GM12878 (cell line): Measurements from ENCODE around the gene SYNJ2. TPM values are rescaled to one million over a fixed set of nuclear protein-coding genes. Genes with fewer than 3 reads are reported as not detected.

ENCODE experiments used
- ATAC-seq: fragments of 200-7000 bp; cut with Tn5 transposase; 3 replicates; pipeline ENCODE4 v1.9.1; 2020; ENCODE audit warnings: mild to moderate bottlenecking, moderate library complexity
- BruUV-seq: library from RNA; stranded (reverse); fragments of 400-500 nt; replicated peaks from 2 replicates; lab custom pipeline; 2021; lab: Mats Ljungman, UMichigan
- CTCF ChIA-PET: fragments of 300-600 bp; sonication (Branson Sonifier 250); formaldehyde crosslinking; extraction: SDS; loops from one replicate; lab custom pipeline; 2021; ENCODE audit warnings: inconsistent platforms; lab: Yijun Ruan, JAX
- POLR2A ChIA-PET: fragments of 350-600 bp; formaldehyde crosslinking; extraction: SDS; loops from one replicate; lab custom pipeline; 2021; ENCODE audit warnings: inconsistent platforms; lab: Charles Lee
- RAD21 ChIA-PET: fragments of 300-600 bp; sonication (Branson Sonifier 250); formaldehyde crosslinking; loops from one replicate; lab custom pipeline; 2023; ENCODE audit warnings: antibody characterized with exemption; ENCODE audit not compliant: unreplicated experiment; lab: Charles Lee
- SMC1A ChIA-PET: fragments of 300-600 bp; sonication (Branson Sonifier 250); formaldehyde crosslinking; loops from one replicate; lab custom pipeline; 2023; ENCODE audit not compliant: unreplicated experiment, uncharacterized antibody; lab: Charles Lee
- DNase-seq: peaks from one replicate; pipeline ENCODE4 v3.0.0-alpha.2; 2011; ENCODE audit warnings: low read depth, low spot score
- FAIRE-seq: peaks from 3 replicates; lab custom pipeline; 2011; peaks lifted over from hg19 to GRCh38; lab: Jason Lieb, UNC
- H2AFZ ChIP-seq: 2 replicates; pipeline ENCODE4 v1.6.0; 2011; ENCODE audit warnings: low read depth, low read length, control low read depth; ENCODE audit not compliant: control insufficient read depth
- H3K27ac ChIP-seq: 2 replicates; pipeline ENCODE4 v1.5.1; 2011; ENCODE audit warnings: control low read depth; ENCODE audit not compliant: control insufficient read depth, insufficient read depth
- H3K27me3 ChIP-seq, 2 experiments: replicated peaks in 1 of 2; 2 replicates each; pipeline versions ENCODE4 v1.6.0 to v1.6.1; 2011; ENCODE audit warnings: low read length in 1 of 2; ENCODE audit not compliant: control insufficient read depth in 2 of 2, insufficient read depth in 2 of 2
- H3K36me3 ChIP-seq, 2 experiments: 2 replicates each; pipeline ENCODE4 v1.5.1; 2011; ENCODE audit warnings: low read length in 1 of 2; ENCODE audit not compliant: control insufficient read depth in 2 of 2, insufficient read depth in 2 of 2
- H3K4me1 ChIP-seq: 2 replicates; pipeline ENCODE4 v1.6.1; 2011; ENCODE audit warnings: mild to moderate bottlenecking, low read length, moderate library complexity, mixed read lengths; ENCODE audit not compliant: control insufficient read depth, insufficient read depth
- H3K4me2 ChIP-seq: 2 replicates; pipeline ENCODE4 v1.6.0; 2011; ENCODE audit warnings: control low read depth; ENCODE audit not compliant: control insufficient read depth, insufficient read depth
- H3K4me3 ChIP-seq: fragments of 200-600 bp; sonication (generic); 2 replicates; pipeline ENCODE4 v1.5.1; 2016
- H3K79me2 ChIP-seq: 2 replicates; pipeline ENCODE4 v1.6.0; 2011; ENCODE audit warnings: low read length; ENCODE audit not compliant: control insufficient read depth, insufficient read depth
- H3K9ac ChIP-seq: 2 replicates; pipeline ENCODE4 v1.8.0; 2011; ENCODE audit warnings: low read length, control low read depth, mixed read lengths; ENCODE audit not compliant: control insufficient read depth, insufficient read depth
- H3K9me3 ChIP-seq: replicated peaks from 3 replicates; pipeline ENCODE4 v1.5.1; 2011; ENCODE audit warnings: mild to moderate bottlenecking, low read length; ENCODE audit not compliant: control insufficient read depth, insufficient read depth
- H4K20me1 ChIP-seq: 2 replicates; pipeline ENCODE4 v1.6.0; 2011; ENCODE audit not compliant: control insufficient read depth, insufficient read depth
- CBX5 ChIP-seq: sonication (generic); IDR thresholded peaks from 2 replicates; pipeline ENCODE4 v1.6.1; 2016; ENCODE audit warnings: low read depth, moderate library complexity, mild to moderate bottlenecking, inconsistent platforms
- CEBPB ChIP-seq, 2 experiments: fragments of 150-350 bp in 1 of 2; IDR thresholded peaks; 2 replicates each; pipeline ENCODE4 v1.6.1; 2012 to 2014; ENCODE audit warnings: low read depth in 2 of 2, low read length in 2 of 2, borderline replicate concordance in 1 of 2, inconsistent platforms in 1 of 2
- CHD4 ChIP-seq: fragments of 200-600 bp; sonication (generic); IDR thresholded peaks from 2 replicates; pipeline ENCODE4 v1.6.1; 2016; ENCODE audit warnings: mild to moderate bottlenecking
- CREM ChIP-seq: IDR thresholded peaks from 2 replicates; pipeline ENCODE4 v1.6.1; 2014; ENCODE audit warnings: antibody characterized with exemption, low read depth
- E4F1 ChIP-seq: fragments of 450-650 bp; IDR thresholded peaks from 2 replicates; pipeline ENCODE4 v1.6.1; 2018; ENCODE audit warnings: borderline replicate concordance, mild to moderate bottlenecking; ENCODE audit not compliant: partially characterized antibody
- HCFC1 ChIP-seq: fragments of 150-350 bp; IDR thresholded peaks from 2 replicates; pipeline ENCODE4 v1.6.1; 2014; ENCODE audit warnings: low read length
- IRF5 ChIP-seq: fragments of 450-650 bp; IDR thresholded peaks from 2 replicates; pipeline ENCODE4 v1.6.1; 2017; ENCODE audit warnings: borderline replicate concordance
- MTA2 ChIP-seq: fragments of 450-650 bp; IDR thresholded peaks from 2 replicates; pipeline ENCODE4 v1.6.1; 2016; ENCODE audit warnings: low read depth, mild to moderate bottlenecking, moderate library complexity
- NBN ChIP-seq: fragments of 450-650 bp; IDR thresholded peaks from 2 replicates; pipeline ENCODE4 v1.6.1; 2016
- NR2C2 ChIP-seq: IDR thresholded peaks from 2 replicates; pipeline ENCODE4 v1.6.1; 2011; ENCODE audit warnings: borderline replicate concordance, low read depth; ENCODE audit not compliant: control insufficient read depth, insufficient read length
- RAD21 ChIP-seq: IDR thresholded peaks from 2 replicates; pipeline ENCODE4 v1.6.1; 2011; ENCODE audit warnings: mild to moderate bottlenecking, low read depth, low read length, moderate library complexity; ENCODE audit not compliant: insufficient read depth
- SIN3A ChIP-seq: IDR thresholded peaks from 2 replicates; pipeline ENCODE4 v1.6.1; 2012; ENCODE audit warnings: low read depth, low read length, improper control_type of control experiment
- SREBF1 ChIP-seq: IDR thresholded peaks from 2 replicates; pipeline ENCODE4 v1.6.1; 2012; ENCODE audit warnings: mild to moderate bottlenecking, low read length
- ZBED1 ChIP-seq: IDR thresholded peaks from 2 replicates; pipeline ENCODE4 v1.6.1; 2016; ENCODE audit warnings: borderline replicate concordance
- WGBS: methylation state at CpG from one replicate; pipeline ENCODE4 v1.1.6; 2016; ENCODE audit warnings: low lambda C conversion rate; ENCODE audit not compliant: insufficient replicate concordance, insufficient coverage; ENCODE audit errors: missing lambda C conversion rate; 5-methylcytosine and 5-hydroxymethylcytosine counted together
- in situ Hi-C: fragments of 300-500 bp; cut with MboI; formaldehyde crosslinking; loops from 9 replicates; pipeline ENCODE4 v1.14.3; 2018; ENCODE audit warnings: mixed read lengths
- intact Hi-C: fragments of 100-400 bp; cut with micrococcal nuclease; formaldehyde crosslinking; loops from one replicate; pipeline ENCODE4 v1.14.2; 2022; ENCODE audit not compliant: unreplicated experiment
- polyA plus RNA-seq, 11 experiments: library from polyadenylated mRNA; depleted of rRNA in 4 of 11; unstranded in 6 of 11; stranded (reverse) in 5 of 11; fragments of >200 nt; fragmentation: Nextera tagmentation in 4 of 11; fragmentation: Illumina TruSeq in 1 of 11; extraction: Ambion mirVana in 4 of 11; extraction: Trizol in 1 of 11; gene quantifications; 1 replicate in 1 of 11; 2 replicates in 10 of 11; pipeline versions ENCODE4 v1.2.1 to v1.2.3, GENCODE V29; 2011 to 2016; ENCODE audit warnings: inconsistent platforms in 2 of 11, missing spikeins in 2 of 11, low read depth in 1 of 11
- total RNA-seq, 4 experiments: library from RNA; depleted of rRNA in 3 of 4; stranded (reverse); fragments of >200 nt in 3 of 4; fragmentation: Illumina TruSeq in 1 of 4; extraction: Trizol in 1 of 4; gene quantifications; 2 replicates each; pipeline versions ENCODE4 v1.2.1 to v1.2.3, GENCODE V29; 2013 to 2021

SYNJ2 gene
- total and polyA plus RNA-seq, 10 of the 15 experiments (the other 5 are each of a cell fraction or from before 2014, with no cell fraction given) = 0.11 to 1.8 (median 0.57) TPM

- TF ChIP-seq CEBPB (IDR thresholded peaks at IDR 0.05; ENCODE audit: borderline replicate concordance in 1 of 2, low read depth in 2 of 2, low read length in 2 of 2) = no peak
- no peak for TF ChIP-seq MTA2
- TF ChIP-seq IRF5 = no peak
- Histone ChIP-seq H3K79me2 (peaks cover 5% of the 10 kb centered on the region), H3K36me3 (no peaks in the 10 kb centered on the region; a peak in 1 of 4 replicates), H3K9me3 (no peaks in the 10 kb centered on the region; the same call in 2 of the 3 replicates), H3K27ac (no peak overlapping the region), H4K20me1 (no peaks in the 10 kb centered on the region; the same call in 1 of the 2 replicates), H3K4me1 (peaks cover 10% of the 10 kb centered on the region), H3K4me3 (no peak overlapping the region), H3K27me3 (no peaks in the 10 kb centered on the region), H3K4me2 (no peak overlapping the region), H3K9ac (no peak overlapping the region), H2AFZ (no peak overlapping the region)
- FAIRE-seq (no peak), DNase-seq (no peak), ATAC-seq (no peak)
- intact Hi-C loops = no loop called here
- in situ Hi-C loops = no loop called here
- SMC1A ChIA-PET = no interaction called here
- RAD21 ChIA-PET = no interaction called here
- CTCF ChIA-PET = interaction anchor here (1.5 kb wide), 1 partner anchor 9 kb away, joined by 5 read pairs; no protein-coding TSS in a partner anchor
- POLR2A ChIA-PET = no interaction called here
- 93% methylated on average over 9 of the region's 13 CpGs for WGBS
- BruUV-seq = no TSS peak
Measured at GRCh38 chr6:158017621-158018040, 36.0 kb downstream of the SYNJ2 start.

- Histone ChIP-seq H3K79me2 (peaks cover 5% of the 10 kb centered on the region), H3K36me3 (no peaks in the 10 kb centered on the region; a peak in 1 of 4 replicates), H4K20me1 (no peaks in the 10 kb centered on the region; the same call in 1 of the 2 replicates), H3K9ac (no peak overlapping the region), H3K27ac (no peak overlapping the region), H2AFZ (no peak overlapping the region), H3K4me1 (peaks cover 10% of the 10 kb centered on the region), H3K4me3 (no peak overlapping the region), H3K9me3 (no peaks in the 10 kb centered on the region; the same call in 2 of the 3 replicates), H3K27me3 (no peaks in the 10 kb centered on the region), H3K4me2 (no peak overlapping the region)
- 88% methylated on average over 19 of the region's 19 CpGs for WGBS
- POLR2A ChIA-PET = interaction anchor here (0.7 kb wide), 1 partner anchor 18 kb away, joined by 4 read pairs; no protein-coding TSS in a partner anchor
- FAIRE-seq (no peak), DNase-seq (no peak), ATAC-seq (no peak)
- RAD21 ChIA-PET = no interaction called here
- intact Hi-C loops (no loop called here), in situ Hi-C loops (no loop called here)
- SMC1A ChIA-PET = no interaction called here
- CTCF ChIA-PET = no interaction called here
- no TSS peak for BruUV-seq
- TF ChIP-seq ZBED1 (no peak), CHD4 (no peak), RAD21 (no peak), NR2C2 (no peak), CREM (no peak), E4F1 (no peak), HCFC1 (no peak), SREBF1 (no peak), SIN3A (no peak), CBX5 (no peak), NBN (no peak)
Measured at GRCh38 chr6:158018041-158018771, 36.5 kb downstream of the SYNJ2 start.
